ENCODE data around the gene ARPC4.

ARPC4 gene

DNA sequence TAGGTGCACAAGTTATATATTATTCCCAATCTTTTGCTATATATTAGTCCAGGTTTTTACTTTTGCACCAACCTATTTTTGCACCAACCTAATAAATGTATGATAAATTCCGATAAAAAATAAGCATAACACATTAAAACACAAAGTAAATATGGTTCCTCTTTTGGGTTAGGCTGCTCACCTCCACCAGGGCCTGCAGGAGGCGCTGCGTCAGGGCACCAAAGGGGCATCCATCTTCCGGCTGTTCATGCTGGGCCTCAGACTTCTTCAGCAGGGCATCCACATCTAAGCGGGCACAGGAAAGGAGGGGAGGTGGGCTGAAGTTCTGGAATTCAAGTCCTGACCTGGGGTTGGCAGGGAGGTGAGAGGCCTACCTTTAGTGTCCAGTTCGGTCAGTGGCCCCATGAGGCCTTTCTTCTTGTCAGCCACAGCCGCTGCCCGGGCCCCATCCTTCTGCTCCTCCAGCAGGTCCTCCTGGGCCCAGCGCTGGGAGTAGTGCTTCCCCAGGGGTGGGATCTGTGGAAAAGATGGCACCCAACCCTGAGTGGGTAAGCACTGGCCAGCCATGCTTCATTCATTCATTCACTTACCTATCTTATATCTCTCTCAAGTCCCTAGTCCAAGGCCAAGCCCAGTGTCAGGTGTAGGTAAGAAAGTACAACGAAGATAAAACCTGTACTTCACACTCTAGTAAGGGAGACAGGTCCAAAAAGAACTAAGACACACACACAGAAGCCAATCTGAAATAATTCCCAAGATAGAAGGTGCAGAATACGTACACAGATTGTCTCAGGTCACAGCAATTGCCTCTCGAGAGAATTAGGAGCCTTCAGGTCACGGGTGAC lies 5.8 kb upstream of the ARPC4 start:
- TF ChIP-seq, protein P1, sequence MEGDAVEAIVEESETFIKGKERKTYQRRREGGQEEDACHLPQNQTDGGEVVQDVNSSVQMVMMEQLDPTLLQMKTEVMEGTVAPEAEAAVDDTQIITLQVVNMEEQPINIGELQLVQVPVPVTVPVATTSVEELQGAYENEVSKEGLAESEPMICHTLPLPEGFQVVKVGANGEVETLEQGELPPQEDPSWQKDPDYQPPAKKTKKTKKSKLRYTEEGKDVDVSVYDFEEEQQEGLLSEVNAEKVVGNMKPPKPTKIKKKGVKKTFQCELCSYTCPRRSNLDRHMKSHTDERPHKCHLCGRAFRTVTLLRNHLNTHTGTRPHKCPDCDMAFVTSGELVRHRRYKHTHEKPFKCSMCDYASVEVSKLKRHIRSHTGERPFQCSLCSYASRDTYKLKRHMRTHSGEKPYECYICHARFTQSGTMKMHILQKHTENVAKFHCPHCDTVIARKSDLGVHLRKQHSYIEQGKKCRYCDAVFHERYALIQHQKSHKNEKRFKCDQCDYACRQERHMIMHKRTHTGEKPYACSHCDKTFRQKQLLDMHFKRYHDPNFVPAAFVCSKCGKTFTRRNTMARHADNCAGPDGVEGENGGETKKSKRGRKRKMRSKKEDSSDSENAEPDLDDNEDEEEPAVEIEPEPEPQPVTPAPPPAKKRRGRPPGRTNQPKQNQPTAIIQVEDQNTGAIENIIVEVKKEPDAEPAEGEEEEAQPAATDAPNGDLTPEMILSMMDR (IDR thresholded peaks at IDR 0.05; ENCODE audit: control extremely low read depth, extremely low read depth, low read depth, missing control alignments), result peak; percentile 32
- ChIA-PET CTCF (interaction anchor here (1.2 kb wide), 1 partner anchor 145 kb away, joined by 3 read pairs; no protein-coding TSS in a partner anchor), POLR2A (no interaction called here)
- DNase-seq (ENCODE audit: extremely low spot score), result no peak

DNA sequence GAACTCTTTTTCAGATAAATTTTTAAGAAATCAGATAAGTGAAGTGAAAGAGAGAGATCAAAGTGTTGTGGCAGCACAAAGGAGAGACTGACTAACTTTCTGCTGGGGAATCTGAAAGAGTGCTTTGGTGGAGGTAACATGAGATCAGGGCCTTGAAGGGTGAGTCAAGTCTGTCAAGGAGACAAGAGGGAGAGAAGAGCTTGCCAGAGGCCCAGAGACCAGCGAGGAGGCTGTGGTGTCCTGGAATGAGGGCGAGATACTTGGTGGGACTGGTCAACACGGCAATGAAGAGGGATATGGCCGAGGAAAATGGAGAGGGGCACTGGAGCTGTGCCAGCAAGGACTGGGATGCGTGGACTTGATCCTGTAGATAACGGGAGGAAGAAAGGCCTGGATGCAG lies 5.2 kb upstream of the ARPC4 start:
- TF ChIP-seq, protein P1 (IDR thresholded peaks at IDR 0.05; ENCODE audit: control extremely low read depth, extremely low read depth, low read depth, missing control alignments), result no peak
- DNase-seq (ENCODE audit: extremely low spot score), result no peak
- ChIA-PET POLR2A (no interaction called here), CTCF (no interaction called here)

DNA sequence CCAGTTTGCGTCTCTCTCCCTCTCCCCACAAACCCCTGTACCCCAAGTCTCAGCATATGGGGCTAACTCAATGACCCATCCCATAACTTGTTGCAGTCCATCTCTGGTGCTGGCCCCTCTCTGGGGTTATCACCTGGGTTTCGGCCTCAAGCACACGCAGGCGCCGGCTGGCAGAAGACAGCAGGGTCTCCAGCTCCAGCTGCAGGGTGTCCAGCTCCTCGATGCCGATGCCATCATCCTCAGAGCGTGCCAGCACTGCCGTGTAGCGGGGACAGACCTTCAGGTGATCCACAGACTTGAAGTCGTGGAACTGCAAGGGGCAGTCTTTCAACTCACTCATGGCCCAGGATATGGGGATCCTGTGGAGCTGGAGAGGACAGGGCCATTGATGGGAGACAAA lies 1.8 kb upstream of the ARPC4 start:
- POLR2A ChIA-PET, result interaction anchor here (1.3 kb wide), 1 partner anchor 11 kb away, joined by 3 read pairs; no protein-coding TSS in a partner anchor
- TF ChIP-seq, protein P1 (IDR thresholded peaks at IDR 0.05; ENCODE audit: control extremely low read depth, extremely low read depth, low read depth, missing control alignments), result no peak
- no peak for DNase-seq (ENCODE audit: extremely low spot score)
- CTCF ChIA-PET, result interaction anchor here (0.8 kb wide), 1 partner anchor 14 kb away, joined by 3 read pairs; no protein-coding TSS in a partner anchor

GRCh38 chr3:9791790-9792404 lies 985 bp upstream of the ARPC4 start:
- DNase-seq (ENCODE audit: extremely low spot score), result no peak
- ChIA-PET CTCF (interaction anchor here (0.8 to 1.3 kb wide), 6 partner anchors 12 to 392 kb away, joined by 3 to 4 read pairs (median 3); partner anchors contain the start of gene OGG1), POLR2A (interaction anchor here (1.2 to 1.6 kb wide), 4 partner anchors 11 to 141 kb away, joined by 4 to 6 read pairs (median 4); partner anchors contain the start of gene OGG1)
- TF ChIP-seq, protein P1 (IDR thresholded peaks at IDR 0.05; ENCODE audit: control extremely low read depth, extremely low read depth, low read depth, missing control alignments), result no peak

DNA sequence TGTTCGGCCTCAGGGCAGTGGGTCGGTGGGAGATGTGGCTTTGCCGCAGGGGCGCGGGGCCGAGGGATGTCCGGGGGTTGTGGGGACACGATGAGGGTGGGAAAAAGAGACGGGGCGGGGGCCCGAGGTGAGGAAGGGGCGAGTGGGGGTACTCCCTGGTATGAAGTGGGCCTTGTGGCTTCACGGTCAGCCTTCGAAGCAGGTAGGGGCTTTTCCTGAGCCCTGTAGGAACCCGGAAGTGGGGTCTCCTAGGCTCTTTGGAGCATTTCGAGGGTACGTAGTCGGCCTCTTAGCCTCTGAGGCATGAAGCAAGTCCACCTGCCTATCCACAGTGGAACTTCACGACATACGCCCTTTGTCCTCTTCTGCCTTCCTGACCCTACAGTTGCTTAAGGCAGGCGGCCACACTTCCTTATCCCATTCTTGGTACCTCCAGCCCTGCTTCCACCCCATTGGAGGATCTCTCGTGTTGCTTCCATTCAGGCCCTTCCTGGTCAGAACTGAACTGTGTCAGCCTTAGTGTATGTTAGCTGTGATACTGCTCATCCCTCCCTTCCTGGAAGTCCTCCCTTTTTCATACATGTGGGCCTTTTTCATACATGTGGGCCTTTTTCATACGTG lies 389 bp downstream of the ARPC4 start:
- TF ChIP-seq, protein P1 (IDR thresholded peaks at IDR 0.05; ENCODE audit: control extremely low read depth, extremely low read depth, low read depth, missing control alignments), result no peak
- no peak for DNase-seq (ENCODE audit: extremely low spot score)
- CTCF ChIA-PET, result interaction anchor here (0.7 to 1.3 kb wide), 6 partner anchors 11 to 393 kb away, joined by 3 to 4 read pairs (median 3); partner anchors contain the start of gene OGG1
- POLR2A ChIA-PET, result interaction anchor here (0.8 to 1.6 kb wide), 8 partner anchors 10 to 397 kb away, joined by 3 to 6 read pairs (median 4); partner anchors contain the start of gene OGG1

DNA sequence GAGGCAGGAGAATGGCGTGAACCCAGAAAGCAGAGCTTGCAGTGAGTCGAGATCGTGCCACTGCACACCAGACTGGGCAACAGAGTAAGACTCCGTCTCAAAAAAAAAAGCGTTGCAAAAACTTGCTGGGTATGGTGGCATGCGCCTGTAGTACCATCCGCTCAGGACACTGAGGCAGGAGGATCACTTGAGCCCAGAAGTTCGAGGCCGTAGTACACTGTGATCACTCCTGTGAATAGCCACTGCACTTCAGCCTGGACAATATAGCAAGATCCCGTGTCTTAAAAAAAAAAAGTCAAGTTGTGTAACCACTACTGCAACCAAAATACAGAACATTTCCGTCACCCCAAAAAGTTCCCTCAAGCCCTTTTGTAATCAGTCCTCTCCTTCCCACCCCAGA lies 1.5 kb downstream of the ARPC4 start:
- ChIA-PET POLR2A (no interaction called here), CTCF (interaction anchor here (1.3 kb wide), 1 partner anchor 32 kb away, joined by 4 read pairs; no protein-coding TSS in a partner anchor)
- no peak for DNase-seq (ENCODE audit: extremely low spot score)
- TF ChIP-seq, protein P1 (IDR thresholded peaks at IDR 0.05; ENCODE audit: control extremely low read depth, extremely low read depth, low read depth, missing control alignments), result no peak

Measured in GM10248 (cell line).